ENCODE data around the gene PRR22.

PRR22 gene

GRCh38 chr19:5784581-5785147, at the start of gene PRR22:
TSS of gene PRR22 (minus strand) at chr19:5784746. CDS start at chr19:5784660, 86 bp downstream.
- no peak for TF ChIP-seq CTCF (IDR thresholded peaks at IDR 0.05; ENCODE audit: low read depth, low read length, missing control alignments)
- in situ Hi-C loops (cut with HindIII; ENCODE audit: low sequenced_read_pairs) = no loop called here
- no peak within 1 kb of the TSS for H3K4me3 ChIP-seq (ENCODE audit: low read depth, low read length)
- DNase-seq (ENCODE audit: low read depth) = no peak

GRCh38 chr19:5832527-5833216, 48.1 kb upstream of the PRR22 start:
- H3K4me3 ChIP-seq (ENCODE audit: low read depth, low read length) = no peak overlapping the region
- in situ Hi-C loops (cut with HindIII; ENCODE audit: low sequenced_read_pairs) = no loop called here
- no peak for DNase-seq (ENCODE audit: low read depth)
- TF ChIP-seq CTCF (IDR thresholded peaks at IDR 0.05; ENCODE audit: low read depth, low read length, missing control alignments) = no peak

GRCh38 chr19:5832061-5832460, 47.5 kb upstream of the PRR22 start:
- no peak for TF ChIP-seq CTCF (IDR thresholded peaks at IDR 0.05; ENCODE audit: low read depth, low read length, missing control alignments)
- no peak for DNase-seq (ENCODE audit: low read depth)
- in situ Hi-C loops (cut with HindIII; ENCODE audit: low sequenced_read_pairs) = no loop called here
- no peak overlapping the region for H3K4me3 ChIP-seq (ENCODE audit: low read depth, low read length)

- no peak overlapping the region for H3K4me3 ChIP-seq (ENCODE audit: low read depth, low read length)
- no peak for TF ChIP-seq CTCF (IDR thresholded peaks at IDR 0.05; ENCODE audit: low read depth, low read length, missing control alignments)
- DNase-seq (ENCODE audit: low read depth) = no peak
- in situ Hi-C loops (cut with HindIII; ENCODE audit: low sequenced_read_pairs) = no loop called here
Observed at GRCh38 chr19:5831159-5831558, 46.6 kb upstream of the PRR22 start.

- in situ Hi-C loops (cut with HindIII; ENCODE audit: low sequenced_read_pairs) = no loop called here
- no peak for TF ChIP-seq CTCF (IDR thresholded peaks at IDR 0.05; ENCODE audit: low read depth, low read length, missing control alignments)
- DNase-seq (ENCODE audit: low read depth) = no peak
- no peak overlapping the region for H3K4me3 ChIP-seq (ENCODE audit: low read depth, low read length)
Observed at GRCh38 chr19:5829567-5830310, 45.2 kb upstream of the PRR22 start.

- no peak for DNase-seq (ENCODE audit: low read depth)
- in situ Hi-C loops (cut with HindIII; ENCODE audit: low sequenced_read_pairs) = no loop called here
- TF ChIP-seq CTCF (IDR thresholded peaks at IDR 0.05; ENCODE audit: low read depth, low read length, missing control alignments) = no peak
- H3K4me3 ChIP-seq (ENCODE audit: low read depth, low read length) = peak overlapping the region; percentile 52
Observed at GRCh38 chr19:5828661-5829566, 44.4 kb upstream of the PRR22 start.
